Stimulated activated naive CD8-positive, alpha-beta T cell treated with anti-CD3 and anti-CD28 coated beads, Interleukin-15, Interleukin-2, amounts not matched to agents 100 ng/mL and 50 ng/mL, for 24 hours (primary cell): ENCODE data around the gene DENND2A.
"Not testable (repeated sequence)": the region's sequence is repeated elsewhere in the genome, so short reads cannot be mapped to it uniquely, and the experiment has no call there.

Source experiments
- H3K27ac Mint-ChIP-seq: one replicate; pipeline ENCODE4 v1.8.0; 2021; ENCODE audit warnings: mild to moderate bottlenecking, mixed read lengths
- H3K27me3 Mint-ChIP-seq: one replicate; pipeline ENCODE4 v1.8.0; 2021; ENCODE audit warnings: mixed read lengths
- H3K36me3 Mint-ChIP-seq: one replicate; pipeline ENCODE4 v1.8.0; 2021; ENCODE audit warnings: low read depth, mixed read lengths
- H3K4me1 Mint-ChIP-seq: one replicate; pipeline ENCODE4 v1.8.0; 2021; ENCODE audit warnings: low read depth, mixed read lengths
- H3K4me3 Mint-ChIP-seq: one replicate; pipeline ENCODE4 v1.8.0; 2021; ENCODE audit warnings: mild to moderate bottlenecking, mixed read lengths
- H3K9me3 Mint-ChIP-seq: one replicate; pipeline ENCODE4 v1.8.0; 2021; ENCODE audit warnings: mixed read lengths

The DENND2A gene

GRCh38 chr7:140518370-140519006 is 122.1 kb downstream of the DENND2A start:
- Mint-ChIP-seq H3K27ac (no peak overlapping the region), H3K4me3 (no peak overlapping the region), H3K36me3 (no peaks in the 10 kb centered on the region), H3K9me3 (no peaks in the 10 kb centered on the region), H3K27me3 (no peaks in the 10 kb centered on the region), H3K4me1 (no peaks in the 10 kb centered on the region)

- Mint-ChIP-seq H3K27me3 (no peaks in the 10 kb centered on the region), H3K36me3 (no peaks in the 10 kb centered on the region), H3K4me3 (no peak overlapping the region), H3K27ac (no peak overlapping the region), H3K9me3 (no peaks in the 10 kb centered on the region), H3K4me1 (no peaks in the 10 kb centered on the region)
These were observed 122.9 kb downstream of the DENND2A start for GRCh38 chr7:140517546-140518369.

- Mint-ChIP-seq H3K9me3 (no peaks in the 10 kb centered on the region), H3K27ac (no peak overlapping the region), H3K4me1 (no peaks in the 10 kb centered on the region), H3K36me3 (no peaks in the 10 kb centered on the region), H3K27me3 (no peaks in the 10 kb centered on the region), H3K4me3 (no peak overlapping the region)
These were observed 128.2 kb downstream of the DENND2A start for GRCh38 chr7:140512317-140513000.

- Mint-ChIP-seq H3K4me3 (no peak overlapping the region), H3K27me3 (no peaks in the 10 kb centered on the region), H3K9me3 (no peaks in the 10 kb centered on the region), H3K4me1 (no peaks in the 10 kb centered on the region), H3K36me3 (no peaks in the 10 kb centered on the region), H3K27ac (no peak overlapping the region)
These were observed 130.8 kb downstream of the DENND2A start for GRCh38 chr7:140509789-140510188.

DNA sequence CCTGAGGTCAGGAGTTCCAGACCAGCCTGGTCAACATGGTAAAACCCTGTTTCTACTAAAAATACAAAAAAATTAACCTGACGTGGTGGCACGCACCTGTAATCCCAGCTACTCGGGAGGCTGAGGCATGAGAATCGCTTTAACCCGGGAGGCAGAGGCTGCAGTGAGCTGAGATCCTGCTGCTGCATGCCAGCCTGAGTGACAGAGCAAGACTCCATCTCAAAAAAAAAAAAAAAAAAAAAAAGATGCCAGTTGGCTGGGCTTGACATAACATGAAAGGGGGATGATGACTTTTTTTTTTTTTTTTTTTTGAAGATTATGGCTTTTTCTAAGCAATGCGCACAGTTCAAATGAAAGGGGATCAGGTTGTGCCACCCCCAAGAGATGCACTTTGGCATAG is 133.1 kb downstream of the DENND2A start:
- not testable (repeated sequence) for H3K27ac Mint-ChIP-seq, H3K4me1 Mint-ChIP-seq, H3K27me3 Mint-ChIP-seq, H3K4me3 Mint-ChIP-seq, H3K9me3 Mint-ChIP-seq, H3K36me3 Mint-ChIP-seq

DNA sequence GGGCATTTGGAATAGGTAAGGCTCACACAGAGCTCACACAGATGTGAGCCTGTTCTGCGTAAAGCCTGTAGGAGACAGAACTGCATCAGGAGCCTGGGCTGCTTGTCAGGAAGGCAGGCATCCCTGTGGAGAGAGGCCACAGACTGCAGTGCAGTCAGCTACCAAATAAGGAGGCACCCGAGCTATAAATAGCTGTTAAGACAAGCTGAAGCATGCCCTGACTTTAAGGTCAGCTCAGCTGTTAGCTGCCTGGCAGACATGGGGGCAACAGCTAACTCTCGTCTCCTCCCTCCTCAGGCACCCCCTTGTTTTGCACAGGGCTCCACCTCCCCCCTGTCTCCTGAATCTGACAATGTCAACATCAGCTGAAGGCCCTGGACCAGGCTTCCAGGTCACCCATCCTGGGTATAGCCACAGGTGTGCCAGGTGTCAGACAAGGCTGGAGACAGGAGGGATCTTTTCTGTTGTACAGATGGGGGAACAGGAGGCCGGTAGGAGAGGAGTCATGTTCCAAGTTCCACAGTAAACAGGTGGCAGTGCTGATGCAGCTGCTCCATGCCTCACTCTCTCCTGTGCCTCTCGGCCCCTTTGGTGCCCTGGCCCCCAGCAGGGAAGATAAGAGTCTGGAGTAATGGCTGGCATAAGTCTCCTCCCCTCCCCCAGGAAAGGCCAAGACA is 133.7 kb downstream of the DENND2A start:
- Mint-ChIP-seq H3K27ac (no peak overlapping the region), H3K27me3 (no peaks in the 10 kb centered on the region), H3K9me3 (no peaks in the 10 kb centered on the region), H3K36me3 (no peaks in the 10 kb centered on the region), H3K4me1 (no peaks in the 10 kb centered on the region), H3K4me3 (no peak overlapping the region)

GRCh38 chr7:140501966-140502365 is 138.6 kb downstream of the DENND2A start:
- H3K27ac Mint-ChIP-seq, result no peak overlapping the region
- no peaks in the 10 kb centered on the region for H3K27me3 Mint-ChIP-seq
- H3K4me1 Mint-ChIP-seq, result no peaks in the 10 kb centered on the region
- H3K36me3 Mint-ChIP-seq, result no peaks in the 10 kb centered on the region
- no peaks in the 10 kb centered on the region for H3K9me3 Mint-ChIP-seq
- no peak overlapping the region for H3K4me3 Mint-ChIP-seq

DNA sequence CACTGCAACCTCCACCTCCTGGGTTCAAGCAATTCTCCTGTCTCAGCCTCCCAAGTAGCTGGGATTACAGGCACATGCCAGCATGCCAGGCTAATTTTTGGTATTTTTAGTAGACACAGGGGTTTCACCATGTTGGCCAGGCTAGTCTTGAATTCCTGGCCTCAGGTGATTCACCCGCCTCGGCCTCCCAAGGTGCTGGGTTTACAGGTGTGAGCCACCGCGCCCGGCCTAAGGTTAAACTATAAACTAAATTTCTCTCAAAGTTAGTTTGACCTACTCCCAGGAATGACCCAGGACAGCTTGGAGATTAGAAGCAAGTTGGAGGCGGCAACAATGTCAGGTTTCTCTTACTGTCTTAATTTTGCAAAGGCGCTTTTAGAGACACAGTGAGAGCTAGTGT is 142.8 kb downstream of the DENND2A start:
- not testable (repeated sequence) for H3K4me1 Mint-ChIP-seq, H3K36me3 Mint-ChIP-seq, H3K27ac Mint-ChIP-seq, H3K4me3 Mint-ChIP-seq, H3K9me3 Mint-ChIP-seq, H3K27me3 Mint-ChIP-seq

DNA sequence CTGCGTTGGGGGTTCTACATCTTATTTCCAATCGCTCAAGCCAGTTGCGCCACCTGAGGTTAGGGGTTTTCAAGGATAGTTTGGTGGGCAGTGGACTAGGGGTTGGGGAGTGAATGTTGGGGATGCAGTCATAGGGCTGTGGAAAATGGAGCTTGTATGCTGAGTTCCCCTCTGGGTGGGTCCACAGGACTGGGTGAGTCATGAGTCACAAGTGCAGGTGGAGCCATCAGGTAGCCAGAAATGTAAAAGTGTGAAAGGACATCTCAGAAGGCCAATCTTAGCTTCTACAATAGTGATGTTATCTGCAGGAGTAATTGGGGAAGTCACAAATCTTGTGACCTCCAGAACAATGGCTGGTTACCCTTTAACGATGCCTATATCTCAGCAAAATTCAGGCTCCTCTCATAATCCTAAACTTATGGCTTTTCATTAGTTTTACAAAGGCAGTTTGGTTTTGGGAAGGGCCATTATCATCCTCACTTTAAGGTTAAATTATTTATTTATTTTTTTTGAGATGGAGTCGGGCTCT is 143.3 kb downstream of the DENND2A start:
- H3K27ac Mint-ChIP-seq, result no peak overlapping the region
- H3K27me3 Mint-ChIP-seq, result no peaks in the 10 kb centered on the region
- no peaks in the 10 kb centered on the region for H3K36me3 Mint-ChIP-seq
- no peak overlapping the region for H3K4me3 Mint-ChIP-seq
- no peaks in the 10 kb centered on the region for H3K4me1 Mint-ChIP-seq
- no peaks in the 10 kb centered on the region for H3K9me3 Mint-ChIP-seq

GRCh38 chr7:140495514-140496097 is 145.0 kb downstream of the DENND2A start:
- Mint-ChIP-seq H3K27ac (no peak overlapping the region), H3K4me1 (no peaks in the 10 kb centered on the region), H3K36me3 (no peaks in the 10 kb centered on the region), H3K9me3 (no peaks in the 10 kb centered on the region), H3K4me3 (no peak overlapping the region), H3K27me3 (no peaks in the 10 kb centered on the region)

DNA sequence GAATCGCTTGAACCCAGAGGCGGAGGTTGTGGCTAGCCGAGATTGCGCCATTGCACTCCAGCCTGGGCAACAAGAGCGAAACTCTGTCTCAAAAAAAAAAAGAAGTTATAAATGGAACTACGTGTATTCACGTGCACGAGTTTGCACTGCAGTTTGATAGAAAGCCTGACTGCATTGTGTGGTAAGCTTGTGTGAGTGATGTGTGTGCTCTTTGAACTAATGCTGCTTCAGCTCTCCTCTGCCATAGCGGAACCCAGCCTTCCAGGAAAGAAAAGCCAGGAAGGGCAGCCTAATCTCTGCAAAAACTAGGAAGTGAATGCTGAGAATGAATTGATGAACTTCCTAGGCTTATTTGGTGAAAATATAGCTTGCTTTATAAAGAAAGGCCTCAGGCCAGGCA is 145.7 kb downstream of the DENND2A start:
- no peaks in the 10 kb centered on the region for H3K27me3 Mint-ChIP-seq
- H3K9me3 Mint-ChIP-seq, result no peaks in the 10 kb centered on the region
- no peaks in the 10 kb centered on the region for H3K4me1 Mint-ChIP-seq
- H3K27ac Mint-ChIP-seq, result no peak overlapping the region
- no peak overlapping the region for H3K4me3 Mint-ChIP-seq
- H3K36me3 Mint-ChIP-seq, result no peaks in the 10 kb centered on the region

DNA sequence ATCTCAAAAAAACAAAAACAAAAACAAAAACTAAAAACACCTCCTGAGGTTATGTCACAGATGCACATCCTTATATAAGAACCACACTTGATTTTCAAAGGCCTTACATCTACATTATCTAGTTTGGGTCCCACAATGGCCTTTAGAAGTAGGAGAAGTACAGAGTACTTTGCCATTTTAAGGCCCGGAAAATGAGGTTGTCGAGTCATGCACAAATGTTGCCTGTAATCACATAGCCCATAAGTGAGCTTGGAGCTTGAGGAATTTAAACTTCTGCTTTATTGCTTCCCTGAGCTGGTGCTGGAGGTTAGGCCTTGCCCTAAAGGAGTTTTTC is 151.6 kb downstream of the DENND2A start:
- no peaks in the 10 kb centered on the region for H3K27me3 Mint-ChIP-seq

DNA sequence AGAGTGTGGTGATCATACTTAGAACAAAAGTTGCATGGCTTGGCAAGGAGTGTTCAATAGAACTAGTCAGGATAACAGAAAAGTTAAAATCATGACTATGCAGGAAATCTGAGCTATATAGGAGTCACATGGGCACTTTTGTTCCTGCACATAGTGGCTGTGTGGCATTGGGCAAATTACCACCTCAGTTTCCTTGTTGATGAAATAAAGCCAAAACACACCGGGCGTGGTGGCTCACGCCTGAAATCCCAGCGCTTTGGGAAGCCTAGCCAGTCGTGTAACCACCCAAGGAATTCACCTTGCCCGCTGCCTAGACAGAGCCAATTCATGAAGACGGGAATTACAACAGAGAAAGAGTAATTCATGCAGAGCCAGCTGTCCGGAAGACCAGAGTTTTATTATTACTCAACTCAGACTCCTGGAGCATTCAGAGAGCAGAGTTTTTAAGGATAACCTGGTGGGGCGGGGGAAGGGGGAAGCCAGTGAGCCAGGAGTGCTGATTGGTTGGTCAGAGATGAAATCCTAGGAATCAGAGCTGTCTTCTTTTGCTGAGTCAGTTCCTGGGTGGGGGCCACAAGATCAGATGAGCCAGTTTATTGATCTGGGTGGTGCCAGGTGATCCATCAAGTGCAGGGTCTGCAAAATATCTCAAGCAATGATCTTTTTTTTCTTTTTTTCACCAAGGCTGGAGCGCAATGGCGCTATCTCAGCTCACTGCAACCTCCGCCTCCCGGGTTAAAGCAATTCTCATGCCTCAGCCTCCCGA is 154.9 kb downstream of the DENND2A start:
- no peak overlapping the region for H3K27ac Mint-ChIP-seq

More for the DNA sequence above, 151.6 kb downstream of the DENND2A start:
- H3K4me1 Mint-ChIP-seq, result no peaks in the 10 kb centered on the region
- no peak overlapping the region for H3K4me3 Mint-ChIP-seq
- no peaks in the 10 kb centered on the region for H3K9me3 Mint-ChIP-seq
- H3K27ac Mint-ChIP-seq, result no peak overlapping the region
- no peaks in the 10 kb centered on the region for H3K36me3 Mint-ChIP-seq

DNA sequence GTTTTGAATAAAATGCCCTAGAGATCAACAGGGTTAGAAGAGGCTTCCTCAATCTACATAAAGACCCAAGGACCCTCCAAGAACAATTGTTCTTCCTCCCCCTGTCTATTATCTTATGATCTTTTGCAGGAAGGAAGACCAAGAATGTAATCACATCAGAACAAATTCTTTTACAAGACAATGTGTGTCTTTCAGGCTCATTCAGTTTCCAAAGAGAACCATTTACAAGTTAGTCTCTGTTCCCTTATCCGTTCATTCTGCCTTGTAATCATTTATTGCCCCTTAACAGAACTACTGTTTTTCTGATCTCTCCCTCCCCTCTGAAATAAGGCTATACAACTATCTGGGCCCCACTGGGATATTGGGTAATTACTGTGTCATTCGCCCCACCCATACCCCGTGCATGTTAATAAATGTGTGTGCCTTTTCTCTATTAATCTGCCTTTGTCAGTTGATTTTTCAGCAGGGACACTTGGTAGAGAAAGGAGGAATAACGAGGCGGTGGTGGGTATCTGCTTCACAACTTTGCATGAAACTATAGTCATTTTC is 155.6 kb downstream of the DENND2A start:
- H3K27ac Mint-ChIP-seq, result no peak overlapping the region
- no peaks in the 10 kb centered on the region for H3K9me3 Mint-ChIP-seq
- H3K4me1 Mint-ChIP-seq, result no peaks in the 10 kb centered on the region
- no peaks in the 10 kb centered on the region for H3K27me3 Mint-ChIP-seq
- no peaks in the 10 kb centered on the region for H3K36me3 Mint-ChIP-seq
- no peak overlapping the region for H3K4me3 Mint-ChIP-seq

More for the DNA sequence above, 154.9 kb downstream of the DENND2A start:
- Mint-ChIP-seq H3K4me1 (no peaks in the 10 kb centered on the region), H3K4me3 (no peak overlapping the region), H3K9me3 (no peaks in the 10 kb centered on the region), H3K27me3 (no peaks in the 10 kb centered on the region), H3K36me3 (no peaks in the 10 kb centered on the region)
